SK-N-SH treated with all-trans-retinoic acid at 6 μM for 48 hours (cell line): ENCODE results near the gene AP1B1.

ENCODE experiments used
- ATAC-seq: fragments of 200-7000 bp; cut with Tn5 transposase; 3 replicates; pipeline ENCODE4 v1.9.1; 2020; ENCODE audit warnings: mild to moderate bottlenecking, moderate library complexity
- ARNTL ChIP-seq: fragments of 450-650 bp; formaldehyde crosslinking; IDR thresholded peaks from 2 replicates; pipeline ENCODE4 v1.5.0; 2020; ENCODE audit warnings: low read depth, mild to moderate bottlenecking, moderate library complexity, borderline replicate concordance
- BACH2 ChIP-seq: fragments of 250-450 bp; sonication (Bioruptor Pico); IDR thresholded peaks from 2 replicates; pipeline ENCODE4 v1.9.0; 2021; ENCODE audit warnings: mild to moderate bottlenecking, borderline replicate concordance
- CREB5 ChIP-seq: fragments of 250-450 bp; sonication (Bioruptor Pico); IDR thresholded peaks from 2 replicates; pipeline ENCODE4 v1.5.1; 2020; ENCODE audit warnings: low read depth, mild to moderate bottlenecking, moderate library complexity
- ESRRG ChIP-seq: fragments of 250-450 bp; sonication (Bioruptor Pico); IDR thresholded peaks from 2 replicates; pipeline ENCODE4 v1.6.1; 2021; ENCODE audit warnings: mild to moderate bottlenecking
- GLIS3 ChIP-seq: fragments of 250-450 bp; sonication (Bioruptor Pico); IDR thresholded peaks from 2 replicates; pipeline ENCODE4 v1.5.0; 2020; ENCODE audit warnings: mild to moderate bottlenecking, moderate library complexity
- ISL1 ChIP-seq: fragments of 250-450 bp; sonication (Bioruptor Pico); IDR thresholded peaks from 2 replicates; pipeline ENCODE4 v2.1.2; 2022; ENCODE audit warnings: mild to moderate bottlenecking, moderate library complexity
- OSR1 ChIP-seq: fragments of 250-450 bp; sonication (Bioruptor Pico); IDR thresholded peaks from 2 replicates; pipeline ENCODE4 v1.8.0; 2022; ENCODE audit warnings: moderate library complexity, mild to moderate bottlenecking, inconsistent platforms
- PATZ1 ChIP-seq: fragments of 250-450 bp; sonication (Bioruptor Pico); IDR thresholded peaks from 2 replicates; pipeline ENCODE4 v1.8.0; 2020; ENCODE audit warnings: mild to moderate bottlenecking, moderate library complexity, borderline replicate concordance
- POU6F1 ChIP-seq: fragments of 250-450 bp; sonication (Bioruptor Pico); IDR thresholded peaks from 2 replicates; pipeline ENCODE4 v1.8.0; 2021; ENCODE audit warnings: low read depth, mild to moderate bottlenecking, moderate library complexity, borderline replicate concordance
- PPARA ChIP-seq: fragments of 250-450 bp; sonication (Bioruptor Pico); IDR thresholded peaks from 2 replicates; pipeline ENCODE4 v1.5.0; 2020; ENCODE audit warnings: mild to moderate bottlenecking, borderline replicate concordance
- RARB ChIP-seq: fragments of 250-450 bp; sonication (Bioruptor Pico); IDR thresholded peaks from 2 replicates; pipeline ENCODE4 v1.8.0; 2021; ENCODE audit warnings: mild to moderate bottlenecking, moderate library complexity
- SNAI2 ChIP-seq: fragments of 250-450 bp; sonication (Bioruptor Pico); IDR thresholded peaks from 2 replicates; pipeline ENCODE4 v1.5.0; 2020; ENCODE audit warnings: mild to moderate bottlenecking, moderate library complexity
- TCF4 ChIP-seq: fragments of 250-450 bp; sonication (Bioruptor Pico); IDR thresholded peaks from 2 replicates; pipeline ENCODE4 v1.8.0; 2021; ENCODE audit warnings: mild to moderate bottlenecking, moderate library complexity, borderline replicate concordance
- ZFP3 ChIP-seq: fragments of 250-450 bp; sonication (Bioruptor Pico); IDR thresholded peaks from 2 replicates; pipeline ENCODE4 v1.5.0; 2020; ENCODE audit warnings: mild to moderate bottlenecking, moderate library complexity
- ZFP30 ChIP-seq: fragments of 450-650 bp; formaldehyde crosslinking; IDR thresholded peaks from 2 replicates; pipeline ENCODE4 v1.5.0; 2022; ENCODE audit warnings: mild to moderate bottlenecking, moderate library complexity
- ZNF565 ChIP-seq: fragments of 450-650 bp; formaldehyde crosslinking; conservative IDR thresholded peaks from 2 replicates; pipeline ENCODE4 v1.5.0; 2020; ENCODE audit warnings: low read depth, mild to moderate bottlenecking, moderate library complexity
- ZNF8 ChIP-seq: fragments of 450-650 bp; formaldehyde crosslinking; IDR thresholded peaks from 2 replicates; pipeline ENCODE4 v1.5.0; 2020; ENCODE audit warnings: mild to moderate bottlenecking, moderate library complexity
- TF ChIP-seq, protein P1 (sequence below): fragments of 250-450 bp; sonication (Bioruptor Pico); IDR thresholded peaks from 2 replicates; pipeline ENCODE4 v1.5.0; 2020; ENCODE audit warnings: mild to moderate bottlenecking, moderate library complexity

The AP1B1 gene

GRCh38 chr22:29335656-29336055, 52.7 kb downstream of the AP1B1 start:
- no peak for TF ChIP-seq ZFP3 (CRISPR knock-in tag)
- TF ChIP-seq, protein P1, sequence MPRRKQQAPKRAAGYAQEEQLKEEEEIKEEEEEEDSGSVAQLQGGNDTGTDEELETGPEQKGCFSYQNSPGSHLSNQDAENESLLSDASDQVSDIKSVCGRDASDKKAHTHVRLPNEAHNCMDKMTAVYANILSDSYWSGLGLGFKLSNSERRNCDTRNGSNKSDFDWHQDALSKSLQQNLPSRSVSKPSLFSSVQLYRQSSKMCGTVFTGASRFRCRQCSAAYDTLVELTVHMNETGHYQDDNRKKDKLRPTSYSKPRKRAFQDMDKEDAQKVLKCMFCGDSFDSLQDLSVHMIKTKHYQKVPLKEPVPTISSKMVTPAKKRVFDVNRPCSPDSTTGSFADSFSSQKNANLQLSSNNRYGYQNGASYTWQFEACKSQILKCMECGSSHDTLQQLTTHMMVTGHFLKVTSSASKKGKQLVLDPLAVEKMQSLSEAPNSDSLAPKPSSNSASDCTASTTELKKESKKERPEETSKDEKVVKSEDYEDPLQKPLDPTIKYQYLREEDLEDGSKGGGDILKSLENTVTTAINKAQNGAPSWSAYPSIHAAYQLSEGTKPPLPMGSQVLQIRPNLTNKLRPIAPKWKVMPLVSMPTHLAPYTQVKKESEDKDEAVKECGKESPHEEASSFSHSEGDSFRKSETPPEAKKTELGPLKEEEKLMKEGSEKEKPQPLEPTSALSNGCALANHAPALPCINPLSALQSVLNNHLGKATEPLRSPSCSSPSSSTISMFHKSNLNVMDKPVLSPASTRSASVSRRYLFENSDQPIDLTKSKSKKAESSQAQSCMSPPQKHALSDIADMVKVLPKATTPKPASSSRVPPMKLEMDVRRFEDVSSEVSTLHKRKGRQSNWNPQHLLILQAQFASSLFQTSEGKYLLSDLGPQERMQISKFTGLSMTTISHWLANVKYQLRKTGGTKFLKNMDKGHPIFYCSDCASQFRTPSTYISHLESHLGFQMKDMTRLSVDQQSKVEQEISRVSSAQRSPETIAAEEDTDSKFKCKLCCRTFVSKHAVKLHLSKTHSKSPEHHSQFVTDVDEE (CRISPR knock-in tag), result no peak
- TF ChIP-seq RARB (CRISPR knock-in tag), result no peak
- no peak for TF ChIP-seq ZNF565 (CRISPR knock-in tag)
- no peak for TF ChIP-seq PPARA (CRISPR knock-in tag)
- TF ChIP-seq POU6F1 (CRISPR knock-in tag), result no peak
- TF ChIP-seq ISL1 (CRISPR knock-in tag), result no peak
- TF ChIP-seq ESRRG, result no peak
- TF ChIP-seq ZFP30 (CRISPR knock-in tag), result no peak
- TF ChIP-seq BACH2 (CRISPR knock-in tag), result no peak
- TF ChIP-seq CREB5 (CRISPR knock-in tag), result no peak
- no peak for TF ChIP-seq ZNF8
- TF ChIP-seq, all 23 proteins: peak for 0
- ATAC-seq, result no peak

DNA sequence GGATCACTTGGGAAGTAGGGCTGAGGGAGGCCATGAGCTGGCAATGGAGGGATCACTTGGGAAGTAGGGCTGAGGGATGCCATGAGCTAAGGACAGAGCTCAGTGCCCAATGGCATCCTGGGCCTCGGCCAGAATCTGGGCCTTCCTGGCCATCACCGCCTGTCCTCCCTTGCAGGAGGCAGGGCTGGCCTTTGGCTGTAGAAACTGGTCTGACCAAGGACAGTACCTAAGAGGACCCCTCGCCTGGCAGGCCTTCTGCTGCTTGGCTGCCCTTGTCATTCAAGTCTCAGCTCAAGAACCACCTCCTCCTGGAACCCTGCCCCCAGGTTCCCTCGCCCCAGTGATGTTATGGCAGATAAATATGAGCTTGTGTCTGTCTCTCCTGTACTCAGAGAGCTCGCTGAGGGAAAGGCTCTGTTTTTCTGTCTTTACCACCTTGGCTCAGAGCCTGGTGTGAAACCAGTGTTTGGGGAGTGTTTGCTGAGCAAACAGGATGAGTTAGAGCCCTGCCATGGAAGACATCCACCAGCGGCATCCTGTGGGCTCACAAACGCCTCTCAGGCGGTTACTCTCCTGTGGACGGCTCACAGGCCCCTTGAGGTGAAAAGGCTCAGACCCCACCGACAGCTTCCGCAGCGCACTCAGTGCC, 53.5 kb downstream of the AP1B1 start:
- no peak for ATAC-seq
- TF ChIP-seq GLIS3 (CRISPR knock-in tag) (no peak), TCF4 (CRISPR knock-in tag) (no peak), ZFP30 (CRISPR knock-in tag) (no peak), CREB5 (CRISPR knock-in tag) (no peak), ZNF565 (CRISPR knock-in tag) (no peak), PPARA (CRISPR knock-in tag) (no peak), OSR1 (CRISPR knock-in tag) (no peak)

GRCh38 chr22:29334148-29334547, 54.2 kb downstream of the AP1B1 start:
- TF ChIP-seq ISL1 (CRISPR knock-in tag) (no peak), PATZ1 (CRISPR knock-in tag) (no peak), SNAI2 (no peak), OSR1 (CRISPR knock-in tag) (no peak), PPARA (CRISPR knock-in tag) (no peak), CREB5 (CRISPR knock-in tag) (no peak), ESRRG (no peak), ARNTL (CRISPR knock-in tag) (no peak), POU6F1 (CRISPR knock-in tag) (no peak), BACH2 (CRISPR knock-in tag) (no peak), RARB (CRISPR knock-in tag) (no peak), ZFP3 (CRISPR knock-in tag) (no peak)
- TF ChIP-seq, all 23 proteins: peak for 0
- ATAC-seq, result no peak
